Kidney (tissue), 14 donors: ENCODE data around the gene IL1RAPL1. TPM values are rescaled to one million over a fixed set of nuclear protein-coding genes. Genes with fewer than 3 reads are reported as not detected.

ENCODE experiments used
- DNase-seq, 5 donors: peaks; one replicate each; pipeline ENCODE4 v3.0.0-alpha.2; 2013 to 2020
- FAIRE-seq: peaks from 2 replicates; lab custom pipeline; 2012; peaks lifted over from hg19 to GRCh38; lab: Jason Lieb, UNC
- H3K27ac ChIP-seq, 2 donors: one replicate each; pipeline ENCODE4 v1.7.0; 2013; ENCODE audit warnings: low read depth in 2 of 2, low read length in 2 of 2, inconsistent platforms in 1 of 2
- H3K27me3 ChIP-seq: one replicate; pipeline ENCODE4 v1.7.1; 2013; ENCODE audit warnings: low read length, inconsistent platforms; ENCODE audit not compliant: control insufficient read depth, insufficient read depth
- H3K36me3 ChIP-seq, 3 donors: one replicate each; pipeline versions ENCODE4 v1.7.0 to v1.7.1; 2013; ENCODE audit warnings: low read length in 3 of 3, control low read depth in 1 of 3, inconsistent platforms in 1 of 3; ENCODE audit not compliant: insufficient read depth in 3 of 3, control insufficient read depth in 2 of 3
- H3K4me1 ChIP-seq, 3 donors: one replicate each; pipeline versions ENCODE4 v1.7.0 to v1.7.1; 2013; ENCODE audit warnings: low read length in 3 of 3, inconsistent platforms in 1 of 3, low read depth in 1 of 3; ENCODE audit not compliant: control insufficient read depth in 2 of 3, insufficient read depth in 2 of 3
- H3K4me3 ChIP-seq, 3 donors: one replicate each; pipeline versions ENCODE4 v1.7.0 to v1.8.1; 2013; ENCODE audit warnings: low read length in 3 of 3, control low read depth in 1 of 3, inconsistent platforms in 1 of 3
- H3K9ac ChIP-seq, 3 donors: one replicate each; pipeline versions ENCODE4 v1.7.0 to v1.7.1; 2013; ENCODE audit warnings: low read length in 3 of 3, control low read depth in 1 of 3, inconsistent platforms in 1 of 3
- H3K9me3 ChIP-seq, 3 donors: one replicate each; pipeline versions ENCODE4 v1.7.0 to v1.7.1; 2013; ENCODE audit warnings: low read length in 3 of 3, control low read depth in 1 of 3, inconsistent platforms in 1 of 3; ENCODE audit not compliant: control insufficient read depth in 2 of 3, insufficient read depth in 1 of 3
- intact Hi-C: fragments of 100-400 bp; cut with DNase I; formaldehyde crosslinking; loops from one replicate; pipeline ENCODE4 v1.11.1; 2022
- polyA plus RNA-seq: library from polyadenylated mRNA; stranded (reverse); fragments of 350-450 nt; fragmentation: Illumina TruSeq; extraction: RNeasy Lipid Tissue Mini Kit (QIAGEN cat#74804); gene quantifications from one replicate; pipeline ENCODE4 v1.2.3, GENCODE V29; 2014; ENCODE audit warnings: low read depth, low replicate concordance; ENCODE audit not compliant: insufficient read depth
- total RNA-seq: library from RNA; stranded (reverse); fragmentation: NEBNext Ultra II Directional; extraction: Animal tissue kit (Norgen Biotek cat#: 25700); gene quantifications from one replicate; pipeline ENCODE4 v1.2.1, GENCODE V29; 2021
- TF ChIP-seq, protein P1 (sequence below): IDR thresholded peaks from 3 replicates; pipeline ENCODE4 v1.5.1; 2012; ENCODE audit warnings: mild to moderate bottlenecking, moderate library complexity, borderline replicate concordance; ENCODE audit not compliant: insufficient read depth; ENCODE audit errors: extremely low read depth
- donor health status: control.
- donor health status: control.
- donor health status: control.
- donor health status: control.
- donor health status: control.
- donor health status: DM: yes; HTN: yes; CAD: no.
- donor health status: Normal renal cell carcinoma (clear cell type).

IL1RAPL1 gene
- total and polyA plus RNA-seq, 2 donors from 2014 or later: 0.19 TPM; not detected in 1

DNA sequence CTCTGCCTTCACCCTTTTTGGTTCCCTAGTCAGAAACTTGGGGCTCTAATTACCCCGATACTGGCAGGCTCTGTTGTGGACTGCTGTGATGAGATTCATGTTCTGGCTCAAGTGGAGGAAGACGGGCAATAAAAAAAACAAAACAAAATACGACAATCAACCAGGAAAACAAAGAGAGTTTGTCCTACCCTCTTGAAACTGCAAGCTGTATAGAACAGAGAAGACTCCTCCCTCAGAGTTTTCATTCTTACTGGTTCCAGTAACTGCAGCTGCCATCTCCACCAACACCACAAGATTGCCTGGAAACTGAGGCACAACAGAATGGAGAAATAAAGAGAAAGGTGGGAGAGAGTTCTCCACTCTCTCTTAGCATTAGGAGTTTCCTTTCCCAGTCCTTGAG, 11.1 kb upstream of the IL1RAPL1 start:
- FAIRE-seq: no peak
- H3K9me3 ChIP-seq: no peaks in the 10 kb centered on the region
- H3K9ac ChIP-seq: no peak overlapping the region
- DNase-seq: no peak
- TF ChIP-seq, protein P1, sequence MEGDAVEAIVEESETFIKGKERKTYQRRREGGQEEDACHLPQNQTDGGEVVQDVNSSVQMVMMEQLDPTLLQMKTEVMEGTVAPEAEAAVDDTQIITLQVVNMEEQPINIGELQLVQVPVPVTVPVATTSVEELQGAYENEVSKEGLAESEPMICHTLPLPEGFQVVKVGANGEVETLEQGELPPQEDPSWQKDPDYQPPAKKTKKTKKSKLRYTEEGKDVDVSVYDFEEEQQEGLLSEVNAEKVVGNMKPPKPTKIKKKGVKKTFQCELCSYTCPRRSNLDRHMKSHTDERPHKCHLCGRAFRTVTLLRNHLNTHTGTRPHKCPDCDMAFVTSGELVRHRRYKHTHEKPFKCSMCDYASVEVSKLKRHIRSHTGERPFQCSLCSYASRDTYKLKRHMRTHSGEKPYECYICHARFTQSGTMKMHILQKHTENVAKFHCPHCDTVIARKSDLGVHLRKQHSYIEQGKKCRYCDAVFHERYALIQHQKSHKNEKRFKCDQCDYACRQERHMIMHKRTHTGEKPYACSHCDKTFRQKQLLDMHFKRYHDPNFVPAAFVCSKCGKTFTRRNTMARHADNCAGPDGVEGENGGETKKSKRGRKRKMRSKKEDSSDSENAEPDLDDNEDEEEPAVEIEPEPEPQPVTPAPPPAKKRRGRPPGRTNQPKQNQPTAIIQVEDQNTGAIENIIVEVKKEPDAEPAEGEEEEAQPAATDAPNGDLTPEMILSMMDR: no peak
- H3K4me1 ChIP-seq: no peaks in the 10 kb centered on the region
- intact Hi-C loops: no loop called here
- H3K36me3 ChIP-seq: no peaks in the 10 kb centered on the region
- H3K27me3 ChIP-seq: no peaks in the 10 kb centered on the region
- no peak overlapping the region for H3K27ac ChIP-seq
- no peak overlapping the region for H3K4me3 ChIP-seq

DNA sequence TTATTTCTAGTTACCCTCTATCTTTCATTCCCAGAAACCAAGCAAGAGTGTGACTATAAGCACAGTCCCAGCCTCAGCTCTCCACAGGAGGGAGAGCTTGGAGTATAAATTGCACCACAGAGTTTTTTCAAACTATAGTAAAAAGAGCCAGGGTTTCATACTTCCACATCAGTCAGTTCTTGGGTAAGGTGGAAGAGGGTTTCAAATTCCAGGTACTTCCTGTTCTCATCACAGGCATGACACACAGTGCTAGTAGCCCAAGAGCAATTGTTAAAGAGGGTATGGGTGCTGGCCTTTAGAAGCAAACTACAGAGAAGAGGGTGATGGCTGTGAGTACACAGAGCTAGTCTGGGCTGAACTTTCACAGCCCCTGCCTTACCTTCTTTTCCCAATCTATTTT, 5.7 kb upstream of the IL1RAPL1 start:
- H3K27me3 ChIP-seq: no peaks in the 10 kb centered on the region
- H3K4me1 ChIP-seq: no peaks in the 10 kb centered on the region
- FAIRE-seq: no peak
- no peak overlapping the region for H3K4me3 ChIP-seq
- TF ChIP-seq, protein P1: no peak
- no peak for DNase-seq
- H3K9ac ChIP-seq: no peak overlapping the region
- H3K9me3 ChIP-seq: no peaks in the 10 kb centered on the region
- no peaks in the 10 kb centered on the region for H3K36me3 ChIP-seq
- H3K27ac ChIP-seq: no peak overlapping the region
- intact Hi-C loops: no loop called here

DNA sequence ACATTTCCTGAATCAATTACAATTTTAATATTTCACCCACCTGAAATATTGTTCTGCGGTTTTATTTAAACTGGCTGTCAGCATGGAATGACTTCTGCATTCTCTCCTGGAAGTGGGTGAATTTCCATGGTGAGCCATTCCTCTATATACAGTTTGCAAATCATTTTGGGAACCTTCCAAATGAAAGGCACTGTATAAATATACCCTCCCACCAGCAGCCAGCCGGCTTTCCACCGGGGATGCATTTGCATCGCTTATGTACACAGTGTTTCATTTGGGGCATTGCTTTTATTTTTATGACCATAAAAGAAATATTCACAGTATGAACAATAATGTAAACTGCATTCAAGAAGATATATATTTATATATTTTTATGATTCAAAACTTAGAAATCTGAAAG, 4.7 kb upstream of the IL1RAPL1 start:
- no peak overlapping the region for H3K9ac ChIP-seq
- no peak overlapping the region for H3K4me3 ChIP-seq
- TF ChIP-seq, protein P1: no peak
- H3K9me3 ChIP-seq: no peaks in the 10 kb centered on the region
- intact Hi-C loops: no loop called here
- H3K27ac ChIP-seq: no peak overlapping the region
- no peaks in the 10 kb centered on the region for H3K27me3 ChIP-seq
- DNase-seq (no peak), FAIRE-seq (no peak)
- H3K4me1 ChIP-seq: no peaks in the 10 kb centered on the region
- no peaks in the 10 kb centered on the region for H3K36me3 ChIP-seq

- no peaks in the 10 kb centered on the region for H3K36me3 ChIP-seq
- H3K9ac ChIP-seq: no peak overlapping the region
- intact Hi-C loops: no loop called here
- TF ChIP-seq, protein P1: no peak
- H3K27me3 ChIP-seq: no peaks in the 10 kb centered on the region
- no peak overlapping the region for H3K27ac ChIP-seq
- H3K4me1 ChIP-seq: no peaks in the 10 kb centered on the region
- no peak for DNase-seq
- no peaks in the 10 kb centered on the region for H3K9me3 ChIP-seq
- no peak for FAIRE-seq
- no peak overlapping the region for H3K4me3 ChIP-seq
These were observed 3.2 kb upstream of the IL1RAPL1 start for GRCh38 chrX:28584025-28584424.
